IMR-90 (cell line): Measurements from ENCODE around the gene CASP2. TPM values are rescaled to one million over a fixed set of nuclear protein-coding genes. Genes with fewer than 3 reads are reported as not detected.
A peak's percentile ranks its signal among the peaks of the same experiment; 100 is the strongest.

Source experiments
- ATAC-seq: fragments of 200-7000 bp; cut with Tn5 transposase; 2 replicates; pipeline ENCODE4 v1.9.1; 2020; ENCODE audit warnings: low read depth, mild to moderate bottlenecking, moderate library complexity
- BruUV-seq: library from RNA; stranded (reverse); fragments of 400-500 nt; replicated peaks from 2 replicates; lab custom pipeline; 2021; lab: Mats Ljungman, UMichigan
- CTCF ChIA-PET: fragments of 300-600 bp; formaldehyde crosslinking; extraction: SDS; loops from one replicate; lab custom pipeline; 2021; ENCODE audit warnings: antibody characterized with exemption; lab: Yijun Ruan, JAX
- POLR2A ChIA-PET: fragments of 300-600 bp; sonication (Branson Sonifier 250); formaldehyde crosslinking; loops from one replicate; lab custom pipeline; 2022; ENCODE audit warnings: antibody characterized with exemption; ENCODE audit not compliant: unreplicated experiment; lab: Charles Lee
- DNase-seq: peaks from one replicate; pipeline ENCODE4 v3.0.0; 2013
- H2AFZ ChIP-seq: replicated peaks from 2 replicates; pipeline ENCODE3; 2013; ENCODE audit warnings: low read length, mild to moderate bottlenecking; ENCODE audit not compliant: poor library complexity
- H2AK5ac ChIP-seq: 2 replicates; pipeline ENCODE4 v1.6.1; 2013; ENCODE audit warnings: low read depth, low read length, inconsistent platforms
- H2AK9ac ChIP-seq: replicated peaks from 2 replicates; pipeline ENCODE3; 2013; ENCODE audit warnings: mild to moderate bottlenecking, low read depth, low read length, moderate library complexity; ENCODE audit not compliant: poor library complexity
- H2BK120ac ChIP-seq: 2 replicates; pipeline ENCODE4 v1.6.1; 2013; ENCODE audit warnings: low read depth, low read length, inconsistent platforms
- H2BK15ac ChIP-seq: 3 replicates; pipeline ENCODE4 v1.6.1; 2013; ENCODE audit warnings: low read depth, low read length, inconsistent platforms
- H2BK20ac ChIP-seq: 2 replicates; pipeline ENCODE4 v1.6.1; 2013; ENCODE audit warnings: low read depth, mild to moderate bottlenecking, inconsistent platforms, low read length, moderate library complexity
- H2BK5ac ChIP-seq: 2 replicates; pipeline ENCODE4 v1.6.1; 2013; ENCODE audit warnings: mild to moderate bottlenecking, low read depth, low read length, inconsistent platforms; ENCODE audit not compliant: poor library complexity, severe bottlenecking
- H3K14ac ChIP-seq: replicated peaks from 2 replicates; pipeline ENCODE4 v1.6.1; 2013; ENCODE audit warnings: low read depth, low read length, inconsistent platforms
- H3K18ac ChIP-seq: 2 replicates; pipeline ENCODE4 v1.6.1; 2013; ENCODE audit warnings: low read depth, low read length, control low read depth
- H3K23ac ChIP-seq: 2 replicates; pipeline ENCODE4 v1.6.1; 2013; ENCODE audit warnings: low read depth, low read length, inconsistent platforms
- H3K27ac ChIP-seq: 2 replicates; pipeline ENCODE4 v1.5.1; 2013; ENCODE audit warnings: mild to moderate bottlenecking, control low read depth, low read length; ENCODE audit not compliant: insufficient read depth
- H3K27me3 ChIP-seq: 2 replicates; pipeline ENCODE4 v1.6.1; 2013; ENCODE audit warnings: low read length; ENCODE audit not compliant: control insufficient read depth, insufficient read depth
- H3K36me3 ChIP-seq: 2 replicates; pipeline ENCODE4 v1.6.1; 2013; ENCODE audit warnings: low read length, mixed read lengths; ENCODE audit not compliant: control insufficient read depth, insufficient read depth
- H3K4ac ChIP-seq: 2 replicates; pipeline ENCODE4 v1.6.1; 2013; ENCODE audit warnings: low read depth, low read length, inconsistent platforms
- H3K4me1 ChIP-seq: 2 replicates; pipeline ENCODE4 v1.6.1; 2013; ENCODE audit warnings: low read length, mixed read lengths; ENCODE audit not compliant: control insufficient read depth, insufficient read depth
- H3K4me2 ChIP-seq: 2 replicates; pipeline ENCODE4 v1.6.1; 2013; ENCODE audit warnings: low read depth, mild to moderate bottlenecking, control low read depth, low read length, moderate library complexity
- H3K4me3 ChIP-seq: 2 replicates; pipeline ENCODE4 v1.5.1; 2013; ENCODE audit warnings: low read depth, mild to moderate bottlenecking, control low read depth, low read length, moderate library complexity; ENCODE audit not compliant: insufficient read depth
- H3K56ac ChIP-seq: 2 replicates; pipeline ENCODE4 v1.6.1; 2013; ENCODE audit warnings: low read length, inconsistent platforms; ENCODE audit not compliant: insufficient read depth; ENCODE audit errors: extremely low read depth
- H3K79me1 ChIP-seq, 2 experiments: 2 replicates each; pipeline ENCODE4 v1.6.1; 2013; ENCODE audit warnings: low read length in 2 of 2, inconsistent platforms in 1 of 2, low read depth in 1 of 2
- H3K9ac ChIP-seq: 2 replicates; pipeline ENCODE4 v1.6.1; 2013; ENCODE audit warnings: low read depth, low read length, control low read depth
- H3K9me1 ChIP-seq: 2 replicates; pipeline ENCODE4 v1.6.1; 2013; ENCODE audit warnings: low read length, inconsistent platforms; ENCODE audit not compliant: insufficient read depth
- H3K9me3 ChIP-seq: 2 replicates; pipeline ENCODE4 v1.6.1; 2013; ENCODE audit warnings: low read length; ENCODE audit not compliant: control insufficient read depth, insufficient read depth
- H4K20me1 ChIP-seq: 2 replicates; pipeline ENCODE4 v1.6.1; 2013; ENCODE audit warnings: low read length, inconsistent platforms; ENCODE audit not compliant: insufficient read depth
- H4K5ac ChIP-seq: 2 replicates; pipeline ENCODE4 v1.6.1; 2013; ENCODE audit warnings: mild to moderate bottlenecking, low read depth, low read length, control low read depth
- H4K8ac ChIP-seq, 2 experiments: 2 replicates each; pipeline ENCODE4 v1.6.1; 2013; ENCODE audit warnings: low read depth in 2 of 2, low read length in 2 of 2, control low read depth in 1 of 2, inconsistent platforms in 1 of 2
- H4K91ac ChIP-seq: 2 replicates; pipeline ENCODE4 v1.6.1; 2013; ENCODE audit warnings: low read depth, low read length, inconsistent platforms; ENCODE audit not compliant: insufficient read depth
- CEBPB ChIP-seq: IDR thresholded peaks from 2 replicates; pipeline ENCODE4 v1.6.1; 2012; ENCODE audit warnings: low read depth, low read length, improper control_type of control experiment
- MXI1 ChIP-seq: IDR thresholded peaks from 2 replicates; pipeline ENCODE4 v1.6.1; 2012; ENCODE audit warnings: low read depth, mild to moderate bottlenecking, low read length, moderate library complexity, borderline replicate concordance
- dilution Hi-C: fragments of 300-500 bp; cut with HindIII; formaldehyde crosslinking; loops from one replicate; pipeline ENCODE4 v1.14.3; 2018; ENCODE audit warnings: low sequenced_read_pairs; ENCODE audit not compliant: unreplicated experiment
- in situ Hi-C: fragments of 300-500 bp; cut with MboI; formaldehyde crosslinking; loops from 3 replicates; pipeline ENCODE4 v1.14.3; 2019; ENCODE audit warnings: low sequenced_read_pairs, inconsistent platforms, mixed read lengths
- intact Hi-C: fragments of 100-400 bp; cut with micrococcal nuclease; formaldehyde crosslinking; loops from 2 replicates; pipeline ENCODE4 v1.10.0; 2022
- polyA plus RNA-seq, 3 experiments: library from polyadenylated mRNA; depleted of rRNA; stranded (reverse); fragments of >200 nt; gene quantifications; 2 replicates each; pipeline ENCODE4 v1.2.3, GENCODE V29; 2012; ENCODE audit warnings: low replicate concordance in 1 of 3
- total RNA-seq: library from RNA; depleted of rRNA; stranded (reverse); fragments of >200 nt; gene quantifications from 2 replicates; pipeline ENCODE4 v1.2.3, GENCODE V29; 2012

CASP2 gene
- total and polyA plus RNA-seq, 2 of the 4 experiments (the other 2 are of a cell fraction), result 15.4 to 25.6 TPM

GRCh38 chr7:143239813-143240212 is 48.3 kb upstream of the CASP2 start:
- no peak overlapping the region for H2AK9ac ChIP-seq
- H4K91ac ChIP-seq, result no peak overlapping the region
- H2BK15ac ChIP-seq, result no peak overlapping the region
- no peak overlapping the region for H2BK20ac ChIP-seq
- H3K23ac ChIP-seq, result no peak overlapping the region
- ATAC-seq, result no peak
- H3K27me3 ChIP-seq, result peaks cover 1% of the 10 kb centered on the region; the same call in 1 of the 2 replicates
- peaks cover 2% of the 10 kb centered on the region; the same call in 1 of the 2 replicates for H3K9me3 ChIP-seq
- H3K56ac ChIP-seq, result no peak overlapping the region
- H2BK120ac ChIP-seq, result no peak overlapping the region
- no peak overlapping the region for H2BK5ac ChIP-seq
- H3K4me2 ChIP-seq, result no peak overlapping the region
- H3K18ac ChIP-seq, result no peak overlapping the region
- intact Hi-C loops, result loop anchor here (2.0 to 5.0 kb wide), 2 partner anchors 142 to 177 kb away; partner anchors contain the start of gene ZYX
- POLR2A ChIA-PET, result no interaction called here
- dilution Hi-C loops, result no loop called here
- DNase-seq, result peak; percentile 19
- H3K4me1 ChIP-seq, result peaks cover 4% of the 10 kb centered on the region; the same call in 1 of the 2 replicates
- no peaks in the 10 kb centered on the region for H3K9me1 ChIP-seq
- no peak for TF ChIP-seq MXI1
- peak; percentile 57 for TF ChIP-seq CEBPB
- no peak overlapping the region for H2AFZ ChIP-seq
- no peaks in the 10 kb centered on the region for H3K79me1 ChIP-seq
- BruUV-seq, result no TSS peak
- no peak overlapping the region for H3K14ac ChIP-seq
- no peaks in the 10 kb centered on the region for H3K36me3 ChIP-seq
- CTCF ChIA-PET, result interaction anchor here (0.6 to 2.2 kb wide), 19 partner anchors 8 to 922 kb away, joined by 3 to 24 read pairs (median 4); partner anchors contain the start of genes CLCN1, GSTK1 and TAS2R40
- no peaks in the 10 kb centered on the region for H4K20me1 ChIP-seq
- H3K4me3 ChIP-seq, result no peak overlapping the region
- no peak overlapping the region for H4K5ac ChIP-seq
- H3K27ac ChIP-seq, result no peak overlapping the region
- no peak overlapping the region for H4K8ac ChIP-seq
- H3K9ac ChIP-seq, result no peak overlapping the region
- in situ Hi-C loops, result no loop called here
- no peak overlapping the region for H2AK5ac ChIP-seq
- no peak overlapping the region for H3K4ac ChIP-seq
